GM12878 (cell line): ENCODE results near the gene ATP6V0D1. TPM values are rescaled to one million over a fixed set of nuclear protein-coding genes. Genes with fewer than 3 reads are reported as not detected.

Experiments
- ATAC-seq: fragments of 200-7000 bp; cut with Tn5 transposase; 3 replicates; pipeline ENCODE4 v1.9.1; 2020; ENCODE audit warnings: mild to moderate bottlenecking, moderate library complexity
- BruUV-seq: library from RNA; stranded (reverse); fragments of 400-500 nt; replicated peaks from 2 replicates; lab custom pipeline; 2021; lab: Mats Ljungman, UMichigan
- CTCF ChIA-PET: fragments of 300-600 bp; sonication (Branson Sonifier 250); formaldehyde crosslinking; extraction: SDS; loops from one replicate; lab custom pipeline; 2021; ENCODE audit warnings: inconsistent platforms; lab: Yijun Ruan, JAX
- POLR2A ChIA-PET: fragments of 350-600 bp; formaldehyde crosslinking; extraction: SDS; loops from one replicate; lab custom pipeline; 2021; ENCODE audit warnings: inconsistent platforms; lab: Charles Lee
- RAD21 ChIA-PET: fragments of 300-600 bp; sonication (Branson Sonifier 250); formaldehyde crosslinking; loops from one replicate; lab custom pipeline; 2023; ENCODE audit warnings: antibody characterized with exemption; ENCODE audit not compliant: unreplicated experiment; lab: Charles Lee
- SMC1A ChIA-PET: fragments of 300-600 bp; sonication (Branson Sonifier 250); formaldehyde crosslinking; loops from one replicate; lab custom pipeline; 2023; ENCODE audit not compliant: unreplicated experiment, uncharacterized antibody; lab: Charles Lee
- DNase-seq: peaks from one replicate; pipeline ENCODE4 v3.0.0-alpha.2; 2011; ENCODE audit warnings: low read depth, low spot score
- FAIRE-seq: peaks from 3 replicates; lab custom pipeline; 2011; peaks lifted over from hg19 to GRCh38; lab: Jason Lieb, UNC
- H2AFZ ChIP-seq: 2 replicates; pipeline ENCODE4 v1.6.0; 2011; ENCODE audit warnings: low read depth, low read length, control low read depth; ENCODE audit not compliant: control insufficient read depth
- H3K27ac ChIP-seq: 2 replicates; pipeline ENCODE4 v1.5.1; 2011; ENCODE audit warnings: control low read depth; ENCODE audit not compliant: control insufficient read depth, insufficient read depth
- H3K27me3 ChIP-seq, 2 experiments: replicated peaks in 1 of 2; 2 replicates each; pipeline versions ENCODE4 v1.6.0 to v1.6.1; 2011; ENCODE audit warnings: low read length in 1 of 2; ENCODE audit not compliant: control insufficient read depth in 2 of 2, insufficient read depth in 2 of 2
- H3K36me3 ChIP-seq, 2 experiments: 2 replicates each; pipeline ENCODE4 v1.5.1; 2011; ENCODE audit warnings: low read length in 1 of 2; ENCODE audit not compliant: control insufficient read depth in 2 of 2, insufficient read depth in 2 of 2
- H3K4me1 ChIP-seq: 2 replicates; pipeline ENCODE4 v1.6.1; 2011; ENCODE audit warnings: mild to moderate bottlenecking, low read length, moderate library complexity, mixed read lengths; ENCODE audit not compliant: control insufficient read depth, insufficient read depth
- H3K4me2 ChIP-seq: 2 replicates; pipeline ENCODE4 v1.6.0; 2011; ENCODE audit warnings: control low read depth; ENCODE audit not compliant: control insufficient read depth, insufficient read depth
- H3K4me3 ChIP-seq: fragments of 200-600 bp; sonication (generic); 2 replicates; pipeline ENCODE4 v1.5.1; 2016
- H3K79me2 ChIP-seq: 2 replicates; pipeline ENCODE4 v1.6.0; 2011; ENCODE audit warnings: low read length; ENCODE audit not compliant: control insufficient read depth, insufficient read depth
- H3K9ac ChIP-seq: 2 replicates; pipeline ENCODE4 v1.8.0; 2011; ENCODE audit warnings: low read length, control low read depth, mixed read lengths; ENCODE audit not compliant: control insufficient read depth, insufficient read depth
- H3K9me3 ChIP-seq: replicated peaks from 3 replicates; pipeline ENCODE4 v1.5.1; 2011; ENCODE audit warnings: mild to moderate bottlenecking, low read length; ENCODE audit not compliant: control insufficient read depth, insufficient read depth
- H4K20me1 ChIP-seq: 2 replicates; pipeline ENCODE4 v1.6.0; 2011; ENCODE audit not compliant: control insufficient read depth, insufficient read depth
- CUX1 ChIP-seq: IDR thresholded peaks from 2 replicates; pipeline ENCODE4 v1.6.1; 2012; ENCODE audit warnings: improper control_type of control experiment, low read depth, low read length; ENCODE audit not compliant: insufficient replicate concordance
- E2F8 ChIP-seq: fragments of 450-650 bp; IDR thresholded peaks from 2 replicates; pipeline ENCODE4 v1.6.1; 2018; ENCODE audit warnings: mild to moderate bottlenecking, low read depth, moderate library complexity; ENCODE audit not compliant: partially characterized antibody
- E4F1 ChIP-seq: fragments of 450-650 bp; IDR thresholded peaks from 2 replicates; pipeline ENCODE4 v1.6.1; 2018; ENCODE audit warnings: borderline replicate concordance, mild to moderate bottlenecking; ENCODE audit not compliant: partially characterized antibody
- FOS ChIP-seq: IDR thresholded peaks from 3 replicates; pipeline ENCODE4 v1.6.1; 2011; ENCODE audit warnings: borderline replicate concordance; ENCODE audit not compliant: insufficient read length; ENCODE audit errors: extremely low read depth
- NBN ChIP-seq: fragments of 450-650 bp; IDR thresholded peaks from 2 replicates; pipeline ENCODE4 v1.6.1; 2016
- NR2C1 ChIP-seq: fragments of 450-650 bp; IDR thresholded peaks from 2 replicates; pipeline ENCODE4 v1.6.1; 2017; ENCODE audit warnings: antibody characterized with exemption, mild to moderate bottlenecking, moderate library complexity
- SMC3 ChIP-seq: IDR thresholded peaks from 2 replicates; pipeline ENCODE4 v1.6.1; 2011; ENCODE audit warnings: low read length, improper control_type of control experiment, borderline replicate concordance
- ZNF592 ChIP-seq: fragments of 450-650 bp; IDR thresholded peaks from 2 replicates; pipeline ENCODE4 v1.6.1; 2017; ENCODE audit warnings: mild to moderate bottlenecking, moderate library complexity
- WGBS: methylation state at CpG from one replicate; pipeline ENCODE4 v1.1.6; 2016; ENCODE audit warnings: low lambda C conversion rate; ENCODE audit not compliant: insufficient replicate concordance, insufficient coverage; ENCODE audit errors: missing lambda C conversion rate; 5-methylcytosine and 5-hydroxymethylcytosine counted together
- in situ Hi-C: fragments of 300-500 bp; cut with MboI; formaldehyde crosslinking; loops from 9 replicates; pipeline ENCODE4 v1.14.3; 2018; ENCODE audit warnings: mixed read lengths
- intact Hi-C: fragments of 100-400 bp; cut with micrococcal nuclease; formaldehyde crosslinking; loops from one replicate; pipeline ENCODE4 v1.14.2; 2022; ENCODE audit not compliant: unreplicated experiment
- polyA plus RNA-seq, 11 experiments: library from polyadenylated mRNA; depleted of rRNA in 4 of 11; unstranded in 6 of 11; stranded (reverse) in 5 of 11; fragments of >200 nt; fragmentation: Nextera tagmentation in 4 of 11; fragmentation: Illumina TruSeq in 1 of 11; extraction: Ambion mirVana in 4 of 11; extraction: Trizol in 1 of 11; gene quantifications; 1 replicate in 1 of 11; 2 replicates in 10 of 11; pipeline versions ENCODE4 v1.2.1 to v1.2.3, GENCODE V29; 2011 to 2016; ENCODE audit warnings: inconsistent platforms in 2 of 11, missing spikeins in 2 of 11, low read depth in 1 of 11
- total RNA-seq, 4 experiments: library from RNA; depleted of rRNA in 3 of 4; stranded (reverse); fragments of >200 nt in 3 of 4; fragmentation: Illumina TruSeq in 1 of 4; extraction: Trizol in 1 of 4; gene quantifications; 2 replicates each; pipeline versions ENCODE4 v1.2.1 to v1.2.3, GENCODE V29; 2013 to 2021

ATP6V0D1 gene
- total and polyA plus RNA-seq, 10 of the 15 experiments (the other 5 are each of a cell fraction or from before 2014, with no cell fraction given): 28.1 to 141 (median 70.3) TPM

- H2AFZ ChIP-seq: no peak overlapping the region
- ChIA-PET SMC1A (no interaction called here), POLR2A (interaction anchor here (0.6 kb wide), 1 partner anchor 171 kb away, joined by 4 read pairs; no protein-coding TSS in a partner anchor), RAD21 (no interaction called here), CTCF (no interaction called here)
- H4K20me1 ChIP-seq: no peaks in the 10 kb centered on the region
- no peak overlapping the region for H3K27ac ChIP-seq
- BruUV-seq: no TSS peak
- no peaks in the 10 kb centered on the region for H3K4me1 ChIP-seq
- no peaks in the 10 kb centered on the region for H3K36me3 ChIP-seq
- H3K9ac ChIP-seq: no peak overlapping the region
- H3K9me3 ChIP-seq: no peaks in the 10 kb centered on the region
- no peak overlapping the region for H3K4me3 ChIP-seq
- ATAC-seq (no peak), DNase-seq (no peak), FAIRE-seq (no peak)
- in situ Hi-C loops: no loop called here
- no peaks in the 10 kb centered on the region for H3K79me2 ChIP-seq
- WGBS: 43% methylated on average over 8 of the region's 8 CpGs
- H3K4me2 ChIP-seq: no peak overlapping the region
- intact Hi-C loops: no loop called here
- H3K27me3 ChIP-seq: peaks cover 1 to 7% of the 10 kb centered on the region in 2 experiments; a peak in 3 of 4 replicates
- TF ChIP-seq ZNF592 (no peak), NR2C1 (no peak), CUX1 (no peak), FOS (no peak), SMC3 (no peak), E4F1 (no peak), E2F8 (no peak), NBN (no peak)
These were observed 92.8 kb downstream of the ATP6V0D1 start for GRCh38 chr16:67388191-67388590.
